NCI-H345 (cell line): ENCODE measurements around the gene THAP3.

ENCODE experiments used
- DNase-seq: peaks from one replicate; lab custom pipeline; 2025; lab: John Stamatoyannopoulos, UW

THAP3 gene

DNA sequence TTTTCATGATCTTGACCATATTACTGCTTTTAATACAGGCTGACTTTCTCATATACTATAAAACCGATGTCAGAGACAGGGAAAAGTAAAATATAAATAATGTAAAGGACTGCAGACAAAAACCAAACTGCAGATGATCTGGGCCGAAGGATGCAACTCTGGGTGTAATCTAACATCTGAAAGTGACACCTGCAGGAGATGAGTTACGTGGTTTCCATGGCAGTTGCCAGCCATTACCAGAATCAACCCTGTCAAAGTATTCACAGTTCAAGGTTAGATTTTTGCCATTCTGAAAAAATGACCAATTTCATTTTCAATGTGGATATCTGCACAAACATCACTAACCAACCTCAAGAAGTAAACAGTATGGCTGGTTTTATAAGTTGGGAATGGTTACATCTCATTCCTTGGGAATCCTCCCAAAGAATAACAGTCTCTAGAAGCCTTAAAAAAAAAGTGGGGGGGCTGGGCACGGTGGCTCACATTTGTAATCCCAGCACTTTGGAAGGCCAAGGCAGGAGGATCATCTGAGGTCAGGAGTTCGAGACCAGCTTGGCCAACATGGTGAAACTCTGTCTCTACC, 49.2 kb downstream of the THAP3 start:
- DNase-seq = no peak

DNA sequence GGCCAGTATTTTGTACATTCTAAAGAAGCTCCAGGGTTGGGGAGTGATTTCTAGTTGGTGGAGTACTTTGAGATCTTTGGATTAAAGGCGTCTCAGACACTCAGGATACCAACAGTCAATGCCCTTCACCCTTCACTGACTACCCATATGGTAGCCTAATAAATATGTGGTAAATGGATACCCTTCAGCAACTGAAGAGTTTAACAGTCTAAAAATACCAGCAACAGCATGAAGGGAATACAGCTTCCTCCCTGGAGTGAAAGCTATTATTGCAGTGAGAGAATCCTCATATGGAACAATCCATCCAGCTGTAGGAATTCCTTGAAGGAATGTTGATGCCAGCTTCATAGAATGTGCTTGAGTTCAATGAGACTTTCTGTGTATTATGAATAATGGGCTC, 50.1 kb downstream of the THAP3 start:
- no peak for DNase-seq

DNA sequence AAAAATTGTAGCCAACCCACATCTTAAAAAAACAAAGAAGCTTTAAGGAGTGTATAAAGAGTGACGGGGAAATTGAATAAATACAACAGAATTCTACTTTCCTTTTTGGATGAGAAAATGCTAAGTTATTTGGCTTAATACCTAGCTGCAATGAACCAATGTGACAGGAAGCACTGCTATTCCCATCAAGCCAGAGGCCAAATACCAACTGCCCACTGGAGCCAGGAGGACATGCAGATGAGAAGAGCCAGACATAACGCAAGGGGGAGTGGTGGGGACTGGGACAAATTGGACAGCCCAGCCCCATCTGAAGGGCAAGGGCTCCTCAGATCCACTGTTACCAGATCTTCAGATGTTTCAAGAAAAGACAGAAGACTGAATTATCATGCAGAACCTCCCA, 51.3 kb downstream of the THAP3 start:
- no peak for DNase-seq
